HFF-Myc (cell line): ENCODE results near the gene IL11RA.

Experiments
- DNase-seq: peaks from one replicate; pipeline ENCODE4 v3.0.0-alpha.2; 2011; ENCODE audit warnings: low read depth; ENCODE audit errors: extremely low read depth
- H3K4me3 ChIP-seq: replicated peaks from 2 replicates; pipeline ENCODE4 v1.5.1; 2011; ENCODE audit warnings: low read depth, mild to moderate bottlenecking, control low read depth, low read length
- TF ChIP-seq, protein P1 (sequence below): IDR thresholded peaks from 2 replicates; pipeline ENCODE4 v1.5.1; 2012; ENCODE audit warnings: mild to moderate bottlenecking, low read depth, low read length, control low read depth; ENCODE audit errors: missing control alignments

IL11RA gene

DNA sequence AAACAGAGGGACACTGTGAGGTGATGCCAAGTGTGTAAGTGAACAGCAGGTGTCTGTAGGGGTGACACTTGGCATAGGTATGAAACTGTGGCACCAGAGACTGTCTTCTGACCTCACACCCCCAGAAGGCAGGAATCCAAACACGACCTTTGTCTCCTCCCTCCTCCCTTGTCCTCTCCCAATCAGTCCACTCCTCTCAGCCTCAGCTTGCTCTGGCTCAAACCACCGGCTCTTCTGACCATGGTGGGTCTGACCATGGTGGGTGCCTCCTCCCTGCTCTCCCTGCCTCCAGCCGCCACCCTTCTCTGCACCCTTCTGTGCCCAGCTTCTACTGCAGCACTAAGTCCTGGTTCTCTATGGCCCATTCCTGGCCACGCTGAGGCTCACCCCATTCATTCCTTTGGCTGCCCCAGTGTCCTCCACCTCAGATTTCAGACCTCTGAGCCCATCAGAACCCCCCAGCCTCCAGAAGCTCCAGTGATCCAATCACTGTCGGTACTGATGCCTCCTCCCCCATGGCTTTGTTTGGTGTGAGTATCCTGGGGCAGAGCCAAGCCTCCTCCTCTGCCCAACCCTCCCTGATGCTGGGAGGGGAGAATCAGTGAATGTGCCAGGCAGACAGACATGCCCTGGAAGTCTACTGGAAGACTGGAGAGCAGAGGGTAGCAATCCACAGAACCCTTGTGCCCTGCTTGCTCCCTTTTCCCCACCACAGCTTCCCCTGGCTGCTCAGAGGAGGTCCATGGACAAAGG lies 21.4 kb upstream of the IL11RA start:
- TF ChIP-seq, protein P1, sequence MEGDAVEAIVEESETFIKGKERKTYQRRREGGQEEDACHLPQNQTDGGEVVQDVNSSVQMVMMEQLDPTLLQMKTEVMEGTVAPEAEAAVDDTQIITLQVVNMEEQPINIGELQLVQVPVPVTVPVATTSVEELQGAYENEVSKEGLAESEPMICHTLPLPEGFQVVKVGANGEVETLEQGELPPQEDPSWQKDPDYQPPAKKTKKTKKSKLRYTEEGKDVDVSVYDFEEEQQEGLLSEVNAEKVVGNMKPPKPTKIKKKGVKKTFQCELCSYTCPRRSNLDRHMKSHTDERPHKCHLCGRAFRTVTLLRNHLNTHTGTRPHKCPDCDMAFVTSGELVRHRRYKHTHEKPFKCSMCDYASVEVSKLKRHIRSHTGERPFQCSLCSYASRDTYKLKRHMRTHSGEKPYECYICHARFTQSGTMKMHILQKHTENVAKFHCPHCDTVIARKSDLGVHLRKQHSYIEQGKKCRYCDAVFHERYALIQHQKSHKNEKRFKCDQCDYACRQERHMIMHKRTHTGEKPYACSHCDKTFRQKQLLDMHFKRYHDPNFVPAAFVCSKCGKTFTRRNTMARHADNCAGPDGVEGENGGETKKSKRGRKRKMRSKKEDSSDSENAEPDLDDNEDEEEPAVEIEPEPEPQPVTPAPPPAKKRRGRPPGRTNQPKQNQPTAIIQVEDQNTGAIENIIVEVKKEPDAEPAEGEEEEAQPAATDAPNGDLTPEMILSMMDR = no peak
- no peak overlapping the region for H3K4me3 ChIP-seq
- no peak for DNase-seq

DNA sequence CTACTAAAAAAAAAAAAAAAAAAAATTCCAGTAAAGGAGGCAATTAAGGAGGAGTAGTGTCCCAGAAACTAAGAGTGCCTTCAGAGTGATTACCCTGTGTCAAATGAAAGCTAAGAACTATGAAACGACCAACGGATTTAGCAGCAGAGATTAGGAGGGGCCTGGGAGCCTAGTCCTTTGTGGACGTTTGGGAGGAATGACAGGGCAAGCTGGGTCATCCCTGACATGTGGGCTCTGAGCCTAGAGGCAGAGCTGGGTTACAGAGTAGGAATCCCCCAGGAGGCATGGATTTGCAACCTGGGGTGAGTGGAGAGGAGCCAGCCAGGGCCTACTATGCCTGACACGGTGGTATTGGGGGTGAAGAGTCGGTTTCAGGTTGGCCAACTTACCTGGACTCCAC lies 18.8 kb upstream of the IL11RA start:
- no peak for DNase-seq
- H3K4me3 ChIP-seq = no peak overlapping the region
- TF ChIP-seq, protein P1 = no peak

DNA sequence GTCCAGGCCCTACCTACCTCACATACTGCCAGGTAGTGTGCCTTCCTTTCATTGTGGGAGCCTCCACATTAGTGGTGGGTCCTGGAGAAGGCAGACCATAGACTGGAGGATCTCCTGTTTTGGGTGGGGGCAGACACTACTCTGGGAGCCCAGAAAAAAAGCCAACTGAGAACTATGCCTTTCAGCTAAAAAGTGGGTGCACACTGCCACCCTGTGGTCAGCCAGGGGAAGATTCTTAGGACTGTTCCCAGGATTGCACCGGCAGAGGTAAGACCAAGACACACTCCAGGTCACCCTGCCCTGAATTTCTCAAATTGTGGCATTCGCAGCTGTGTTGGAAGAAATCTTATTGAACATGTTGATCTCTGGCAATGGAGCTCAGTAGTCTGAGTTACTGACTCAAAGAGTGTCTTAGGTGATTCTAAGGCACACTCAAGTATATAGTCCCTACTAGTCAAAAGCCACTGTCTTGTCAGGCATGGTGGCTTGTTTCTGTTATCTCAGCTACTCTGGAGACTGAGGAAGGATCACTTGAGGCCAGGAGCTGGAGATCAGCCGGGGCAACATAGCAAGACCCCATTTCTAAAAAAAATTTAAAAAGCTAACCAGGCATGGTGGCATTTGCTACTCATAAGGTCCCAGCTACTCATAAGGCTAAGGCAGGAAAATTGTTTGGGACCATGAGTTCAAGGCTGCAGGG lies 18.0 kb upstream of the IL11RA start:
- no peak overlapping the region for H3K4me3 ChIP-seq
- DNase-seq = no peak
- TF ChIP-seq, protein P1 = peak; percentile 89

DNA sequence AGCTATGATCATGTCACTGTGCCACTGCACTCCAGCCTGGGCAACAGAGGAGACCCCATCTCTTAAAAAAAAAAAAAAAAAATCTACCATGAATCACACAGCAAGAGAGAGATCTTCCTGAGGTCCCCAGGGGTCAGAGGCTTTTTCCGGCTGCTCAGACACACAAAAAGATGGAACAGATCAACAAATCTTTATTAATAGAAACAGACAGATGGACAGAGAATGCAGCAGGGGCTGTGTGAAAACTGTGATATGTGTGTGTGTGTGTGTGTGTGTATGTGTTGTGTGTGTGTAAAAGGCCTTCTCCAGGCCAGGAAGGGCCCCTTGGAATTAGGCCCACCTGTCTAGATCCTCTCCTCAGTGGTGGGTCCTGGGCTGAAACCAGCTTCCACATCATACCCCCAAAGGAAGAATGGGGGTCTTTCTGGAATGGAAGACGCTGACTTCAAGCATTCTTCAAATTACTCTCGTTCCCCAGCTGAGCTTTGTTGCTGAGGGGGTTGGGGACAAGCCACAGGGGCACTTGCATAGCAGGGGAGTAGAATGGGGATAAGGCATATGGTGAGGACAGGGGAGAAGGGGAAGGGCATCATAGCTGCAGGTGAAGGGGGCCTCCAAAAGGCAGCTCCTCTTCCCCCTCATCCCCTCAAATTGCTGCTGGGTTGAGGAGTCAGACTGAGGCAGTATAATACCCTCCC lies 17.3 kb upstream of the IL11RA start:
- DNase-seq = no peak
- TF ChIP-seq, protein P1 = no peak
- no peak overlapping the region for H3K4me3 ChIP-seq

DNA sequence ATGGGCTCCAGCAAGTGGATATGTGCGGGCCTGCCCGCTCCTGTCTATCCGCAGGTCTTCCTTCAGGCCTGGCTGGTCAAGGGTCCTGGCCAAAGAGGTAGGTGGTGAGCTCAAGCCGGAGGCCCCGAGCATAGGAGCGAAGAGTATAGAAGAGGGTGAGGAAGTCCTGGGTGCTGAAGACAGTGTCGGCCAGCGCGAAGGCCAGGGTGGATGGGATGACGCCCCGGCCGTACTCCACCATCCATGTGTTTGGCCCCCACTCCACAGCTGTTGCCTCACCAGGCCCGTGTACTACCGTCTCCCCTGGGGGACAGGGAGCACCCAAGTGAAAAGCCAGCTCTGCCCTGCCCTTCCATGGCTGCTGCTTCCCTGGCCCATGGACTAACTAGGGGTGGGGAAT lies 16.4 kb upstream of the IL11RA start:
- TF ChIP-seq, protein P1 = no peak
- H3K4me3 ChIP-seq = peak overlapping the region; percentile 93
- no peak for DNase-seq

DNA sequence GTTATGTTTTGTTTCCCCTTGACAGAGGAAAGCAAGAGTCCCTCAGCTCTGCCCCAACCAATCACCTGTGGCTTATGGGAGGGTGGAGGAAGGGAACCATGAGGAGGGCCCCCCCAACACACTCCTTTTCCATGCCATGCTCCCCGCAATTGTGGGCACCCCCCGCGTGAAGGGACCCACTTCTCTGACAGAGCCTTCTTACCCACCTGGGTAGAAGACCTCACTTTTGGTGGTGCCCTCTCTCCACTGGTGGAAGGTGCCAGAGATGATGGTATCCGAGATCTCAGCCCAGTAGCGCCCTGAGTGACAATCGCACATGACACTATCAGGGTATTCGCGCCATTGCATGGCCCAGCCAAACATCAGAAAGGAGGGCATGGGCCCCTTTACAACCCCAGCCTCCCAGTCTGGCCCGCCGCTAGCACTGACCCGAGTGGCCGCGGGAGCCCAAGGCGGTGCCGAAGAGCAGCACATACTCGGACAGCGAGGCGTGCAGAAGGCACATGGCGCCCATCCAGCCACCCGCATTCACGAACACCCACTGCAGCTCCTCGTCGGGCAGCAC lies 15.1 kb upstream of the IL11RA start:
- no peak for DNase-seq
- TF ChIP-seq, protein P1 = no peak
- H3K4me3 ChIP-seq = peak overlapping the region; percentile 93
